ENCODE measurements around the gene MZF1. TPM values are rescaled to one million over a fixed set of nuclear protein-coding genes. Genes with fewer than 3 reads are reported as not detected.
A peak's percentile ranks its signal among the peaks of the same experiment; 100 is the strongest.

The MZF1 gene
- total RNA-seq, 1 experiment from 2014 or later: not detected

DNA sequence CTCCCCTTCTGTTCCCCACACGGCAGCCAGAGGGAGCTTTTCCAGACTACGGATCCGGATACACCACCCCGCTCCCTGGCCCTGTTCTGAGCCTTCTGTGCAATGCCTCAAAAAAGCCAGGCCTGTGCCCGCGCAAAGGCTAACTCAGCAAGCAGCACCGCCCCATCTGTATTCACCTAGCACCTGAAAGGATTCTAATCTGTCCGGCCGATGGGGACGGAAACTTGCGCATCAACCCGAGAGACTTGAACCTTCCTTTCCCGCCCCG is 54.1 kb downstream of the MZF1 start:
- Histone ChIP-seq H3K27me3 (ENCODE audit: insufficient read depth, low read depth) (no peaks in the 10 kb centered on the region), H3K79me2 (ENCODE audit: low read depth) (peaks cover 18% of the 10 kb centered on the region), H2AFZ (peak overlapping the region; percentile 92), H3K9me2 (ENCODE audit: insufficient read depth) (no peaks in the 10 kb centered on the region), H3K4me3 (peak overlapping the region; percentile 83), H3F3A (ENCODE audit: insufficient read depth, low read depth) (peaks cover 14% of the 10 kb centered on the region; the same call in 1 of the 2 replicates), H3K9me3 (ENCODE audit: insufficient read depth, low read depth) (no peaks in the 10 kb centered on the region), H3K4me1 (replicated peaks; ENCODE audit: insufficient read depth) (peaks cover 10% of the 10 kb centered on the region), H3K27ac (peak overlapping the region; percentile 68), H3K36me3 (ENCODE audit: low read depth) (no peaks in the 10 kb centered on the region), H4K20me1 (ENCODE audit: insufficient read depth) (no peaks in the 10 kb centered on the region), H3K4me2 (peak overlapping the region; percentile 95)
- ChIA-PET POLR2A (ENCODE audit: unreplicated experiment) (interaction anchor here (0.6 to 1.4 kb wide), 4 partner anchors 110 to 299 kb away, joined by 3 to 9 read pairs (median 6); partner anchors contain the start of genes ZNF497 and ZNF584), CTCF (interaction anchor here (1.0 to 1.6 kb wide), 2 partner anchors 192 to 517 kb away, joined by 3 to 4 read pairs; partner anchors contain the start of gene ZSCAN22)
- peak in 1 of 2 experiments; percentile 59 for DNase-seq
- TF ChIP-seq EZH2 (IDR thresholded peaks at IDR 0.05; ENCODE audit: low read depth): no peak
- TF ChIP-seq, protein P1, sequence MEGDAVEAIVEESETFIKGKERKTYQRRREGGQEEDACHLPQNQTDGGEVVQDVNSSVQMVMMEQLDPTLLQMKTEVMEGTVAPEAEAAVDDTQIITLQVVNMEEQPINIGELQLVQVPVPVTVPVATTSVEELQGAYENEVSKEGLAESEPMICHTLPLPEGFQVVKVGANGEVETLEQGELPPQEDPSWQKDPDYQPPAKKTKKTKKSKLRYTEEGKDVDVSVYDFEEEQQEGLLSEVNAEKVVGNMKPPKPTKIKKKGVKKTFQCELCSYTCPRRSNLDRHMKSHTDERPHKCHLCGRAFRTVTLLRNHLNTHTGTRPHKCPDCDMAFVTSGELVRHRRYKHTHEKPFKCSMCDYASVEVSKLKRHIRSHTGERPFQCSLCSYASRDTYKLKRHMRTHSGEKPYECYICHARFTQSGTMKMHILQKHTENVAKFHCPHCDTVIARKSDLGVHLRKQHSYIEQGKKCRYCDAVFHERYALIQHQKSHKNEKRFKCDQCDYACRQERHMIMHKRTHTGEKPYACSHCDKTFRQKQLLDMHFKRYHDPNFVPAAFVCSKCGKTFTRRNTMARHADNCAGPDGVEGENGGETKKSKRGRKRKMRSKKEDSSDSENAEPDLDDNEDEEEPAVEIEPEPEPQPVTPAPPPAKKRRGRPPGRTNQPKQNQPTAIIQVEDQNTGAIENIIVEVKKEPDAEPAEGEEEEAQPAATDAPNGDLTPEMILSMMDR (conservative IDR thresholded peaks at IDR 0.05): 0 out of 2 replicates have a peak, but pooled peaks have one; percentile 48
- BruUV-seq (replicated peaks): no TSS peak
- intact Hi-C loops (cut with micrococcal nuclease; ENCODE audit: unreplicated experiment): loop anchor here (1.0 to 5.0 kb wide), 6 partner anchors 43 to 1417 kb away; partner anchors contain the start of genes ZNF274, ZNF446, ZNF544 and ZSCAN22

DNA sequence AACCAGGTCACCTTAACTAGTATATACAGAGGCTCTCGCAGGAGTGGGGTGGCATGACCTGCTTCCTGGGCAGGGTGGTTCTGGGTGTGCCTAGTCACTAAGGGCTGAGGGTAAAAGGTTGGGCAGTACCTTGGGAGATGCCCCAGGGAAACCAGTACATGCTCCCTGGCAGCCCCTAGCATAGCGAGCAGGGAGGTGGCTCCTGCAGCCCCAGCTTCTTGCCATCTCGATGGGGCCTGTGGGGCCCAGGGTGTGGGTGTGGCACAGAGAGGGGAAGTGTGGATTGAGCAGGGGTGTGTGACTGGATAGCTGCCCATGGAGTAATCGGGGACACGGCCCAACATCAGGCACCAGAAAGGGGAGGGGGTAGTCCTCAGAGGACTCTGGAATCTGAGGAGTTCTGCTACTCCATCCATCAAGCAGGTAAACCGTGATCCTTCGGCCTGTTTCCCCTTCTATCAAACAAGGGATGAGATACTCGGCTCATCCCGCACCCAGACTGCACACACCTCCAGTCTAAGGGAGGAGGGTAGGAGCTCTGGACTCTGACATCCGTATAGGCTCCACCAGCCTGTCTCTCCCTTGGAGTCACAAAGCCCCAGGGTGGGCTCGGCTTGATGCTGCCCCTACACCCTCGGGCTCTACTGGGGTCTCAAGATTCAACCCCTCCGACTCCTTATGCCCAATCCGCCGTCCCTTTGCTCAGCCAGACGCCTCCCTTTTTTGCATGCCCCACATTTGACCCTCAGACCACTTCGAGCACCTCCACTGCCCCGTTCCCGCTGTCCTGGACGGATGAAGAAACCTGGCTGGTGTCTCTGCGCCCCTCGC is 54.7 kb downstream of the MZF1 start:
- BruUV-seq (replicated peaks): TSS peak; percentile 37
- no peaks in the 10 kb centered on the region for H3K9me3 ChIP-seq (ENCODE audit: insufficient read depth, low read depth)
- peak overlapping the region; percentile 95 for H3K4me2 ChIP-seq
- H3K9me2 ChIP-seq (ENCODE audit: insufficient read depth): no peaks in the 10 kb centered on the region
- H3K27me3 ChIP-seq (ENCODE audit: insufficient read depth, low read depth): no peaks in the 10 kb centered on the region
- no peaks in the 10 kb centered on the region for H3K36me3 ChIP-seq (ENCODE audit: low read depth)
- peaks cover 18% of the 10 kb centered on the region for H3K79me2 ChIP-seq (ENCODE audit: low read depth)
- H3K4me1 ChIP-seq (replicated peaks; ENCODE audit: insufficient read depth): peaks cover 10% of the 10 kb centered on the region
- intact Hi-C loops (cut with micrococcal nuclease; ENCODE audit: unreplicated experiment): loop anchor here (1.0 to 5.0 kb wide), 6 partner anchors 42 to 1416 kb away; partner anchors contain the start of genes ZNF274, ZNF446, ZNF544 and ZSCAN22
- no peak for DNase-seq
- H4K20me1 ChIP-seq (ENCODE audit: insufficient read depth): no peaks in the 10 kb centered on the region
- peak overlapping the region; percentile 68; the same call in 1 of the 2 replicates for H3K27ac ChIP-seq
- H3F3A ChIP-seq (ENCODE audit: insufficient read depth, low read depth): peaks cover 14% of the 10 kb centered on the region; the same call in 1 of the 2 replicates
- ChIA-PET POLR2A (ENCODE audit: unreplicated experiment) (interaction anchor here (0.6 to 1.4 kb wide), 4 partner anchors 110 to 299 kb away, joined by 3 to 9 read pairs (median 6); partner anchors contain the start of genes ZNF497 and ZNF584), CTCF (interaction anchor here (1.0 to 1.6 kb wide), 2 partner anchors 192 to 517 kb away, joined by 3 to 4 read pairs; partner anchors contain the start of gene ZSCAN22)
- H2AFZ ChIP-seq: peak overlapping the region; percentile 92
- H3K4me3 ChIP-seq: peak overlapping the region; percentile 83
- TF ChIP-seq EZH2 (IDR thresholded peaks at IDR 0.05; ENCODE audit: low read depth): no peak
- TF ChIP-seq, protein P1 (conservative IDR thresholded peaks at IDR 0.05): no peak

DNA sequence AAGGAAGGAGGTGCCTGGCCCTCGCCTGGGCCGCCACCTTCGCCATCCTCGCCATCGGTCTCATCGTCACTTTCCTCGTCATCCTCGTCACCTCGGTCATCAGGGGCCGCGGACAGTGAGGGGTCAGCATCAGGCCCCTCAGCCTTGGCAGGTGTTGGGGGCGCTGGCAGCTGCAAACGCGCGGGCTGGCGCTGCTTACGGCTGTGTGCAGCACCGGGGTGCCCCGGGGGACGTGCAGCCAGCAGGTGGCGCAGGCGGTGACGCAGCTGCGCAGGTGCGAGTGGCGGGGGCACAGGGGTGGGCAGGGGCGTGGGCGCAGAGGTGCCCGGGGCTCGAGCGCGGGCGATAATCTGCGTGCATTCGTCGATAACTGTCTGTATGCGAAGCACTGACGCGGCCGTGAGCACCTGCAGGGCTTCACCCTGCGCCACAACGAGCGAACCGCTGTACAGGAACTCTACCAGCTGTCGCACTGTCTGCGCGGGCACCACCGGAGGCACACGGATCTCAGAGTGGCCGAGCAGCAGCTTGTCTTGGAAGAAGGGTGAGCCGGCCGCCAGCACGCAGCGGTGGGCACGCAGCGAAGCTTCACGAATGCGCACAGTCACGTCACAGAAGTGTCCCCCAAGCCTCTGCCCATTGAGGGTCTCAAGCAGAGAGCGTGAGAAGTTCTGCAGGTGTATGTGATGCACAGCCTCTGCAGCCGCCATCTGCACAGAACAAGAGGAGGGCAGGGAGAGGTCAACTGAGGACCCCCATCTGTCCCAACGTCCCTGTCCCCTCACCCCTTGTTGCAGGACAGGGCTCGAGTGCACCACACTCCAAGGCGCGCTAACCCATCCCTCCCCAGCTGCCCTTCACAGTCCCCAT is 55.9 kb downstream of the MZF1 start:
- no TSS peak for BruUV-seq (replicated peaks)
- DNase-seq: no peak
- Histone ChIP-seq H3F3A (ENCODE audit: insufficient read depth, low read depth) (peaks cover 14% of the 10 kb centered on the region; the same call in 1 of the 2 replicates), H3K4me2 (no peak overlapping the region), H3K27ac (no peak overlapping the region), H3K36me3 (ENCODE audit: low read depth) (no peaks in the 10 kb centered on the region), H3K79me2 (ENCODE audit: low read depth) (peaks cover 18% of the 10 kb centered on the region), H3K27me3 (ENCODE audit: insufficient read depth, low read depth) (no peaks in the 10 kb centered on the region), H3K9me2 (ENCODE audit: insufficient read depth) (no peaks in the 10 kb centered on the region), H3K9me3 (ENCODE audit: insufficient read depth, low read depth) (no peaks in the 10 kb centered on the region), H3K4me3 (no peak overlapping the region), H4K20me1 (ENCODE audit: insufficient read depth) (no peaks in the 10 kb centered on the region), H2AFZ (no peak overlapping the region), H3K4me1 (replicated peaks; ENCODE audit: insufficient read depth) (peaks cover 10% of the 10 kb centered on the region)
- TF ChIP-seq EZH2 (IDR thresholded peaks at IDR 0.05; ENCODE audit: low read depth): no peak
- TF ChIP-seq, protein P1 (conservative IDR thresholded peaks at IDR 0.05): no peak
- POLR2A ChIA-PET (ENCODE audit: unreplicated experiment): no interaction called here
- CTCF ChIA-PET: no interaction called here
- intact Hi-C loops (cut with micrococcal nuclease; ENCODE audit: unreplicated experiment): loop anchor here (5.0 kb wide), 1 partner anchor 1415 kb away; no protein-coding TSS in a partner anchor
